Measurements from ENCODE around the gene BCAS2.
"Not testable (repeated sequence)": the region's sequence is repeated elsewhere in the genome, so short reads cannot be mapped to it uniquely, and the experiment has no call there.

Gene BCAS2

GRCh38 chr1:114581335-114582287 is at the start of gene BCAS2:
BCAS2 (minus strand) TSS chr1:114581615; CDS start chr1:114581591, 24 bp downstream.
- peak; percentile 98 for DNase-seq (ENCODE audit: low spot score)

DNA sequence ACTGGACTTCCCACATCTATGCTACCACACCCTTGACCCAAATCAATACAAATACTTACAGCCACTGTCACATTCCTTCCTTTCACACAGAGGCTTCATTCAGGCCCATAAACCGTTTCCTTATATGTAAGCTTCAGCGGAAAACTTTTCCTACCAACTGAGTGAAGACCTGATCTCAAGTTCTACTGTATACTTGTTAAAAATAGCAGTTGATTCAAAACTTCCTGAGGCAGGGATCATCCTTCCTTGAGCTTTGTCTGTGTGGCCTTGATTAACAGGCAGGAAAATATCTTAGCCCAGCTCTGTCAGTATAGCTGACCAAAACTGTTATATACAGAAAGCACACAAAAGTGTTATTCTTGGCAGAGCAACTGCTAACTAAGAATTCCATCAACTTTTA is 45.7 kb upstream of the BCAS2 start:
- DNase-seq (ENCODE audit: low spot score), result no peak

- no peak for DNase-seq (ENCODE audit: low spot score)
Measured at GRCh38 chr1:114623364-114623763, 41.9 kb upstream of the BCAS2 start.

- no peak for DNase-seq (ENCODE audit: low spot score)
Measured at GRCh38 chr1:114620419-114620818, 39.0 kb upstream of the BCAS2 start.

DNA sequence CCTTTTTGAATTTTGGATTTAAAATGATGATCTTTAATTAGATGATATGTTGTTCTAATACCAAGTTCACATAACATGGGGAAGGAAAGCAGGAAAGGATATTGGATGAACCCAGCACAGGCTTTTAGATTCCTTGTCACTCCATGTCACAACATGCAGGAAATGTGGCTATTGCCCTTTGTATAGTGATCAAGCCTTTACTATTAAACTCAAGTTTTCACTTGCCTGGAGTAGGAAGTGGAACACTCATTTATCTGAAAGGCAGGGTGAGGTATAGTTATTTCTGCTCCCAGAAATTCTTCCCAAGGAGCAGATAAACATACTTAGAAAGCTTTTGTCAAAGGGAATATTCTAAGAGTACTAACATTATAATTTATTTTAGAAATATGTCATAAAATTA is 37.2 kb upstream of the BCAS2 start:
- no peak for DNase-seq (ENCODE audit: low spot score)

DNA sequence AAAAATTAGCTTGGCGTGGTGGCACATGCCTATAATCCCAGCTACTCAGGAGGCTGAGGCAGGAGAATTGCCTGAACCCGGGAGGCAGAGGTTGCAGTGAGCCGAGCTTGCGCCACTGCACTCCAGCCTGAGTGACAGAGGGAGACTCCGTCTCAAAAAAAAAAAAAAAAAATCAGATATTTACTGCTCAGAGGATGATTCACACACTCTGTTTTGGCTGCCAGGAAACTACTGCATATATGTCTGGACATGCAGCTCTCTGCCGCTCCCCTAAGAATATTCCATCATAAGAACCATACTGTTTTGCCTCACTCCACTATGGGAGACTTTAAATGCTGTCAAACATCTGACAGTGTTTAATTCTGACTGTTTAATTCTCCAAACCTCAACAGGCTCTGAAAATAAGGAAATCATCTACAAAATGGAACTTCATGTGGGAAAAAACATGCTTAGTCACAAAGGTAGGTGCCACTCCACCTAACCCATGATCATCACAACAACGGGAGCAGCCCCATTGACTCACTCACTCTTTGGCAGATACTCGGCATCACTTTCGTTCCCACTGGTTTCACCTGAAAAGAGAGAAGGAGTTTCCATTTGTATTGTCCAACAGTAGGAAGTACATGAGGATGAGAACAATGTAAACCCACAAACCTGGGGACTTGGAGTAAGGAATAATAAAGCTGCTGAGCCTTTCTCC is 29.3 kb upstream of the BCAS2 start:
- DNase-seq (ENCODE audit: low spot score), result peak; percentile 63

- DNase-seq (ENCODE audit: low spot score), result no peak
Measured at GRCh38 chr1:114609826-114610225, 28.4 kb upstream of the BCAS2 start.

- no peak for DNase-seq (ENCODE audit: low spot score)
Measured at GRCh38 chr1:114609026-114609425, 27.6 kb upstream of the BCAS2 start.

- DNase-seq (ENCODE audit: low spot score), result no peak
Measured at GRCh38 chr1:114607223-114607622, 25.8 kb upstream of the BCAS2 start.

DNA sequence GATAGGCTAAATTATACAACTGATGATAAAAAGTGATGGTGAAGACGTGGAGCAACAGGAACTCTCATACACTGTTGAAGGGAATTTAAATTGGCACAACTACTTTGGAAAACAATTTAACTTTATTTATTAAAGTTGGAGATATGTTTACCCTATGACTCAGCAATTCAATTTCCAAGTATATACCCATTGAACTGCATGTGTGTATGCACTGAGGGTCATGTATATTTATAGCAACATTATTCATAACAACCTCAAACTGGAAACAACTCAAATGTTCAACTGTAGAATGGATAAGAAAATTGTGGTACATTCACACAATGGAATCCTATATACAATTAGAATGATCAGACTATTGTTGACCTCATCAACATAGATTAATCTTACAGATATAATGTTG is 16.5 kb upstream of the BCAS2 start:
- no peak for DNase-seq (ENCODE audit: low spot score)

DNA sequence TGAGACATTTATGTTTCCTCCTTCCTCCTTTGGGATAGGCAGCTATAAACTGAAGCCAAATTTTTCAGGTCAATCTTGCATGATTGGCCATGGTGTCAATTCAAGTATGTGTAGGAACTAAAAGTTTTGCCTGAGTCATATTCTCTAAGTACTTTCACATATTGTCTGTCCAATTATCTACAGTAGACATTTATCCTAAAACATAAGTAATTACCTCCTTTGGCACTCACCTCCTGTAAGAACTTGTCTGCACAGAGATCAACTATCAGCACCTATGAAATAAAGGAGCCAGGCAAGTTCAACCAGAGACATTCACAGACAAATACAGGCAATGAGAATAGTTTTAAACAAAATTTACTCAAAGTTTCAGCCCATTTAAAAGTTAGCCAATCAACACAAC is 14.2 kb upstream of the BCAS2 start:
- DNase-seq (ENCODE audit: low spot score), result no peak

- DNase-seq (ENCODE audit: low spot score), result no peak
Measured at GRCh38 chr1:114594046-114594445, 12.6 kb upstream of the BCAS2 start.

DNA sequence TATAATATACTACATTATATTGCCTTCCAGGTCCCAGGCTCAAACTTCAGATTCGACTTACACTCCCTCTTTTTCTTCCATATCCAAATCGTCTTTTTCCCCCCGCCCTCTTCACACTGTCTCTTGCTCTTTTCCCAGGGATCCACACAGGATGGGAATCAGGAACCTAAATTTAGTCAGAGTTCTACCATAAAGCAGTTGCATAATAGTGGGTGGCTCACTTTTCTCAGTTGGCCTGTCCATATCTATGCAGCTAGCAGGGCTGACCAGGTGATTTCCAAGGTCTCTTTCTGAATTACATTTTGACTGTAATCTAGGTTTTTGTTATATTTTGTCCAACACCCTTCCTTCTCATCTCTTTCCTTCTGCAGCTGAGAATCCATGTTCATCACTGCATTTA is 7.7 kb upstream of the BCAS2 start:
- no peak for DNase-seq (ENCODE audit: low spot score)

GRCh38 chr1:114588196-114588689 is 6.8 kb upstream of the BCAS2 start:
- DNase-seq (ENCODE audit: low spot score), result no peak

DNA sequence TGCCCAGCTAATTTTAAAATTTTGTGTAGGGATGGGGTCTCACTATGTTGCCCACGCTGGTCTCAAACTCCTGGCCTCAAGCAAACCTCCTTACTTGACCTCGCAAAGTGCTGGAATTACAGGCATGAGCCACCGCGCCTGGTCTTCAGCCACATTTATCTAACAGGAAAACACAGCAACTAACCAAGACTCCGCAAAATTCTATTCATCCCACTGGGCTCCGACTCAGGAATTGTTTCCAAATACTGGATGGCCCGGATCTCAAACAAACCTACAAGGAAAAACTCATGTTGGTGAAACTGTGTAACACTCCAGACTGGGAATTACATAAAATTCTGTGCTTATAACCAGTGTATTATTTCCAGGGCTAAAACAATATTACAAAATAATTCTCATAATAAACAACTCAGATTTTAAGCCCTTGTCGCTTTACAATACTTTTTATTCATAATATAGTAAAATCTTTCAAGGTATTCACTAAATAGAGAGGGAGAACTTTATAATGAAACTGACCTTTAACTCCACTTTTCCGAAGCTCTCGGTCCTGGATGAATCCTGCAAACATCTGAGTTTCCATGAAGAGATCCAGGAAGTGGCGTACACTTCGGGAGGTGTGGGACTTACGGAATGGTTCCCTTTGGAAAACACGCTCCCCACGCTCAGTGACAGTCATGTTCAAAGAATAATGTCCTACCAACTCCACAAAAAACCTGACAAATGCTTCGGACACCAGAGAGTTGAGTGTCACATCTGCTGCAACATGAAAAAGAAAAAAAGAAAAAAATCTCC is 6.0 kb upstream of the BCAS2 start:
- DNase-seq (ENCODE audit: low spot score), result no peak

GRCh38 chr1:114586513-114587047 is 5.2 kb upstream of the BCAS2 start:
- DNase-seq (ENCODE audit: low spot score), result no peak

- DNase-seq (ENCODE audit: low spot score), result peak; percentile 31
Measured at GRCh38 chr1:114585231-114585630, 3.8 kb upstream of the BCAS2 start.

DNA sequence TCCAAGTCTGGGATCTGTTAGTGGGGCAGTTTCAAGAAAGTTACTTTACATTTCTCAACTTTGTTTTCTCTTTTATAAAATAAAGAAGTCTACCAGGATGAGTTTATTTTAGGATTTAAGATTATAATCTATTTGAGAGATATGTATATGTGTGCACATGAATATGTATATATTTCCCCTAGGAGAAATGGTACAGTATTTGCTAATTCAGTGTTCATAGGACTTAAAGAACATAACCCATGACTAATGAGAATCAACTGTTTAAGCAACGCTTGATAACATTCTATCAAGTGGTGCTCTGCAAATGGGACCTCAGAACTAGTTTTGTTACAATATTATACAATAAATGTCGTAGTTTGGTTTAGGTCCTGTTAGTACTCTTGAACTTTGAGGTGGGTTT is 7.0 kb downstream of the BCAS2 start:
- DNase-seq (ENCODE audit: low spot score), result no peak

- no peak for DNase-seq (ENCODE audit: low spot score)
Measured at GRCh38 chr1:114564141-114564540, 17.3 kb downstream of the BCAS2 start.

- DNase-seq (ENCODE audit: low spot score), result not testable (repeated sequence)
Measured at GRCh38 chr1:114562978-114563510, 18.4 kb downstream of the BCAS2 start.

DNA sequence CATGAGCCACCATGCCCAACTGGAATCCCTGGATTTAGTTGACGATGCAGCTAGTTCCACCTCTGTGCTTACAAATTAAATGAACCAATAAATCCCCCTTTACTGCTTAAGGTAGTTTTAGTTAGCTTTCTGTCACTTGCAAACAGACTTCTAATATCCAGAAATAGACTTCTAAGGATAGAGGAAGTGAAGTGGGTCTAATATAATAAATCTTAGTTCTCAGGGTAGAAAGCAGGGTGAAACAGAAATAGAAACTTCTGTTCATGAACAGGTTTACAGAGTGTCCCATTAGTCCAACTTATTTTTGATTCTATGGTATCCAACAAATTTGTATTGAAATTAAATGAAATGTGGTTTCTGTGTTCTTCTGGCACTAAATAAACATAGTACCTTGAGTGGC is 20.1 kb downstream of the BCAS2 start:
- DNase-seq (ENCODE audit: low spot score), result no peak

DNA sequence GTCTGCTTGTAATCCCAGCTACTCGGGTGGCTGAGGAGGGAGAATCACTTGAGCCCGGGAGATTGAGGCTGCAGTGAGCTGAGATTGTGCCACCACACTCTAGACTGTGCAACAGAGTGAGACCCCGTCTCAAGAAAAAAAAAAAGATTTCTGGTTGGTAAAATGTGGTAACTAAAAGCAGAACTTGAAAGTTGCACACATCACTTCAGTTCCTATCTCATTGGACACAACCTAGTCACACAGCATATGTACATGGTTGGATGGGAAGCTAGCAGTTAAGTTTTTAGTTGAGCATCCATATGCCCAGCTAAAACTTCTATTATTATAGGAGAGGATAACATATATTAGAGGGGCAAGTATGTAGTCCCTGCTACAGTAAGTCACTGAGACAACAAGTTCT is 22.1 kb downstream of the BCAS2 start:
- DNase-seq (ENCODE audit: low spot score), result no peak

Data from kidney tubule cell (primary cell).